Measurements from ENCODE around the gene PTEN.

DNA sequence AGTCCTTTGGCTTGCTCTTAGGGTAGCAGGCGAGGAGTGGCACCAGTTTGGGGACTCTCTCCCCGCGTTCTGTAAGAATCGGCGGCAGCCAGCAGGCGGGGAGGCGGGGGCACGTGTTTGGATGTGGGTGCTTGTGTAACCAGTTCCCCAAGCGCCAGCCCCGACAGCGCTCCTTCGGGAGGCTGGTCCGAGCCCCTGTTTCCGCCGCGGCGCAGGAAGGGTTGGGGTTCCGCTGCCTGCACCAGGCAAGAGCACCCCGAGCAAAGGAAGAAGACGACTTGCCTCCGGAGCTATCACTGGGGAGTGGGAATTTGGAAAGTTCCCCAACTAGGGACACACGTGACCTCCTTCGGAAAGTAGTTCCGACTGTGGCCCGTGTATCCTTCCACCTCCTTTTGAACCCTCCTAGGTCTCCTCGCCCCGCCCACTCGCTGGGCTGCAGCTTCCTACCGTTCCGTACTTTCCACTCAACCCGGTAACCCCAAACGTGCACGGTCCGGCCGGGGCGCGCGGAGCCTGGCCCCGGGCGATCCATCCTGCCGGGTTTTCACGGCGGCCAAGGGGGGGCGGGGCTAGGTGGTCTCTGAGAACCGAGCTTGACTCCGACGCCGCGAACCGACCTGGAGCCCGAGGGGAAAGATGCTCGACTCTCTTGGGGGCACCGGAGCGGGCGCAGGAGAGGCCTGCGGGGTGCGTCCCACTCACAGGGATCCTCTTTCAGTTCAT, 1.3 kb upstream of the PTEN start:
- TF ChIP-seq ZNF274 (IDR thresholded peaks at IDR 0.05; ENCODE audit: low read depth, low read length) (no peak), SUZ12 (IDR thresholded peaks at IDR 0.05; ENCODE audit: extremely low read depth, insufficient read depth, insufficient read length) (no peak), YY1 (IDR thresholded peaks at IDR 0.05; ENCODE audit: insufficient read depth, insufficient read length) (no peak)
